Heart left ventricle (tissue), 13 donors: ENCODE data around the gene FBXW12.

Experiments
- CTCF ChIP-seq, 12 donors: fragments of 200-600 bp; sonication (generic) in 4 of 12; IDR thresholded peaks; one replicate each; pipeline versions ENCODE4 v1.5.0 to v1.8.0; 2018 to 2022; ENCODE audit warnings: antibody characterized with exemption in 12 of 12, mild to moderate bottlenecking in 5 of 12
- POLR2A ChIP-seq, 2 donors: fragments of 450-650 bp; IDR thresholded peaks; one replicate each; pipeline ENCODE4 v1.6.1; 2017; ENCODE audit warnings: antibody characterized with exemption in 2 of 2, mild to moderate bottlenecking in 2 of 2, moderate library complexity in 2 of 2
- donor health status: ischemic (EF 13 %, LVEDD 7.1; RV severe dilation, severe dysfunction).
- donor health status: DM: no; HTN: yes; CAD: no.
- donor health status: DM: no; HTN: no; CAD: no.
- donor health status: ischemic (EF 25% LVEDD 6.9; RV normal size, moderate dysfunction).
- donor health status: ischemic (EF 25% LVEDD 5.7; RV mildly dilated, moderate dysfunction).
- donor health status: ischemic (EF 35%, LVEDD 5.7; RV mildly dilated, moderate dysfunction).
- donor health status: nonischemic (EF 11% LVEDD 7.7; RV severe dilation, severe dysfunction).
- donor health status: DM: yes; HTN: yes; CAD: no.
- donor health status: PGD.
- donor health status: ischemic (EF 29% LVEDD 5.4; RV normal size, mild dysfunction).
- donor health status: nonischemic (EF 23%, LVEDD 6.1; RV moderate dilation, normal function).

GRCh38 chr3:48397767-48398681 lies 26.0 kb downstream of the FBXW12 start:
- TF ChIP-seq POLR2A (IDR thresholded peaks at IDR 0.05) (no peak), CTCF (IDR thresholded peaks at IDR 0.05) (no peak)
